RWPE2 (cell line): ENCODE measurements around the gene ANKRD12.
"Not testable (repeated sequence)": the region's sequence is repeated elsewhere in the genome, so short reads cannot be mapped to it uniquely, and the experiment has no call there.

Source experiments
- ATAC-seq: fragments of 200-7000 bp; cut with Tn5 transposase; 3 replicates; pipeline ENCODE4 v1.9.1; 2021; ENCODE audit warnings: low read depth
- DNase-seq: peaks from one replicate; pipeline ENCODE4 v3.0.0-alpha.2; 2020; ENCODE audit warnings: low spot score
- H3K27ac ChIP-seq: fragments of 450-650 bp; 2 replicates; pipeline ENCODE4 v1.5.1; 2017; ENCODE audit warnings: mild to moderate bottlenecking; ENCODE audit not compliant: poor library complexity, severe bottlenecking
- H3K27me3 ChIP-seq: fragments of 250-450 bp; sonication (Bioruptor Pico); 2 replicates; pipeline ENCODE4 v1.5.1; 2021; ENCODE audit warnings: mild to moderate bottlenecking, moderate library complexity; ENCODE audit not compliant: insufficient read depth, poor library complexity, severe bottlenecking
- H3K36me3 ChIP-seq: fragments of 250-450 bp; sonication (Bioruptor Pico); 2 replicates; pipeline ENCODE4 v1.5.1; 2020; ENCODE audit warnings: low read depth, mild to moderate bottlenecking, moderate library complexity
- H3K4me1 ChIP-seq: fragments of 250-450 bp; sonication (Bioruptor Pico); 2 replicates; pipeline ENCODE4 v1.5.1; 2021; ENCODE audit warnings: mild to moderate bottlenecking, moderate library complexity; ENCODE audit not compliant: insufficient read depth, poor library complexity, severe bottlenecking
- H3K4me3 ChIP-seq: fragments of 250-450 bp; sonication (Bioruptor Pico); 2 replicates; pipeline ENCODE4 v1.5.1; 2021; ENCODE audit warnings: mild to moderate bottlenecking, moderate library complexity; ENCODE audit not compliant: severe bottlenecking
- H3K9me3 ChIP-seq: fragments of 250-450 bp; sonication (Bioruptor Pico); 2 replicates; pipeline ENCODE4 v1.5.1; 2021; ENCODE audit warnings: mild to moderate bottlenecking, moderate library complexity; ENCODE audit not compliant: severe bottlenecking
- CTCF ChIP-seq: fragments of 450-650 bp; IDR thresholded peaks from one replicate; pipeline ENCODE4 v1.5.1; 2017; ENCODE audit warnings: mild to moderate bottlenecking, moderate library complexity; ENCODE audit not compliant: poor library complexity, severe bottlenecking

The ANKRD12 gene

DNA sequence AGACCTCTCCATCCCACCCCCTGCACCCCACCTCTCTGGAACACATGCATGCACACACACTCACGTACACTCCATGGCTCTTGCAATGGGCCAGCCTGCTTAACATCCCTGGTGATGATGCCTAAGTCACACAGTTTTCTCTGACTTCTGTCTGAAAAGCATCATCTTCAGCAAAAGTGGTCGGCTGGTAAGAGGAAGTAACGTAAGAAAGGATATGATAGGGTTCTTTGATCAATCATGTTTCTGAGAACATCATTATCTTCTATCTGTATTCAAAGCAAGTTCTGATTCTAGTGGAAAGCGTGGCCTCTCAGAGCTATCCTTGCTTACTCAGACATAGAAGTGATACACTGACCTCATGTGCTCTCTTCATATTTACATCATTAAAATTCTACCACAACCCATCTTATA, 45.5 kb upstream of the ANKRD12 start:
- no peaks in the 10 kb centered on the region for H3K36me3 ChIP-seq
- no peak for ATAC-seq
- DNase-seq: no peak

DNA sequence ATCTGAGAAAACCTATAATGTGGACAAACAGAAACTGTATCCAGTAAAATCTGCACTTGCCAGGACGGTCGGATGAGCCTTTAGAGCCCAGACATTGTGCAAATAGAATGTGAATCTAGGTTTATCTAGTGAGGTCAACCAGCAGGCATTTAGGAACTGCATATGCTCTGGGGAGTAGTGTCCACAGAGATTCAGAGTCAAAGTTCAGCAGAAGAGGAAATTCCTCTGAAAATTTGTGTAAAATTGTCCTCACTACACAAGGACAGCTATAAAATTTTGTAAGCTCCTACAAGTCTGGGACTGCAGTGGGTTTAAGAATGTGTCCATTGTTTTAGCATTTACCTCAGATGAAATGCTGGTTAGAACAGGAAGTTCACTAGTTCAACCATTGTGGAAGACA, 43.9 kb upstream of the ANKRD12 start:
- TF ChIP-seq CTCF: no peak
- Histone ChIP-seq H3K36me3 (no peaks in the 10 kb centered on the region), H3K9me3 (no peaks in the 10 kb centered on the region), H3K27ac (no peak overlapping the region), H3K4me3 (no peak overlapping the region), H3K27me3 (no peaks in the 10 kb centered on the region), H3K4me1 (peaks cover 17% of the 10 kb centered on the region)
- no peak for DNase-seq
- ATAC-seq: no peak

More for the DNA sequence above, 45.5 kb upstream of the ANKRD12 start:
- Histone ChIP-seq H3K9me3 (no peaks in the 10 kb centered on the region), H3K4me3 (no peak overlapping the region), H3K27me3 (no peaks in the 10 kb centered on the region), H3K27ac (no peak overlapping the region), H3K4me1 (peaks cover 17% of the 10 kb centered on the region)
- no peak for TF ChIP-seq CTCF

DNA sequence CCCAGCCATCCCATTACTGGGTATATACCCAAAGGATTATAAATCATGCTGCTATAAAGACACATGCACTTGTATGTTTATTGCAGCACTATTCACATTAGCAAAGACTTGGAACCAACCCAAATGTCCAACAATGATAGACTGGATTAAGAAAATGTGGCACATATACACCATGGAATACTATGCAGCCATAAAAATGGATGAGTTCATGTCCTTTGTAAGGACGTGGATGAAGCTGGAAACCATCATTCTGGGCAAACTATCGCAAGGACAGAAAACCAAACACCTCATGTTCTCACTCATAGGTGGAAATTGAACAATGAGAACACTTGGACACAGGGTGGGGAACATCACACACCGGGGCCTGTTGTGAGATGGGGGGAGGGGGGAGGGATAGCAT, 43.5 kb upstream of the ANKRD12 start:
- DNase-seq, H3K27ac ChIP-seq, H3K27me3 ChIP-seq, H3K36me3 ChIP-seq, H3K9me3 ChIP-seq, ATAC-seq, H3K4me3 ChIP-seq: not testable (repeated sequence)
- H3K4me1 ChIP-seq: peaks cover 17% of the 10 kb centered on the region

DNA sequence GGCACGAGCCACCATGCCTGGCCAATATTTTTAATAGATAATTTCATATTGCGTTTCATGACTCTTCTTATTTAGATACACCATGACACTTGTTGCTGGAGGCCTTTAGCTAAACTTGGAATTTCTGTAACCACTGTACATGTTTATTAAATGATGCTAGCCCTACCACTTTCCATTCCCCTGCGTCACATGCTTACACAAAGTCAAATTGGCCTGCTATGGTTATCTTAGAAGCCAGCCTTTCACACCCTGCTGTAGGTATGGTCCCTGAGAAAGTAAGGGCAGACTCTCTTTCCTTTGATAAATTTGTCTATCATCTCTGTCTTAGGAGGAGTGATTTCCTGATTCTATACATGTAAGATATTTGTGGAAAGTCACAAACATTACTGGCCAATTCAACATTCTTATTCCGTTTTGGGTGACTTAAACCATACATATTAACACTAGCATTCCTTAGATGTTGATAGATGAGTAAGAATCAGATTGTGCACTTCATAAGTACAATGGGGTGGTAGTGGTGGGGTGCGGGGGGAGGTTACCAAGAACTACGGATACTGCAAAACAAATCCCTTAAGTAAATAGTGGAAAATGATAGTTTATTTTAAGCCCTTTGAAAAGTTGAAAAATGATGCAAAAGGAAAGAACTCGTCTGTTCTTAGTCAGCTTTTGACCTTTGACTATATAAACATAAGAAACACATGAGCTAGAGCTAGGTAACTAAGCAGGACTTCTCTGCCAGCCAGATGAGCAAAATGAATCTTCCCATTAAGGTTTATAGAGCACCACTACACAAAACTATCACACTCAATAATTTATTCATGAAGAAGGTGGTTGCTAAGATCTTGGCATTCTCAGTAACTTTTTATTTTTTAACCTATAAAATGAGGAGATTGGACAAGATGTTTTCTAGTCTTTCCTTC, 42.0 kb upstream of the ANKRD12 start:
- H3K27me3 ChIP-seq: no peaks in the 10 kb centered on the region
- H3K27ac ChIP-seq: no peak overlapping the region
- H3K4me1 ChIP-seq: peaks cover 17% of the 10 kb centered on the region
- DNase-seq (no peak), ATAC-seq (peak; percentile 88)
- no peaks in the 10 kb centered on the region for H3K9me3 ChIP-seq
- no peaks in the 10 kb centered on the region for H3K36me3 ChIP-seq
- H3K4me3 ChIP-seq: no peak overlapping the region
- no peak for TF ChIP-seq CTCF

- no peaks in the 10 kb centered on the region for H3K36me3 ChIP-seq
- DNase-seq (no peak), ATAC-seq (no peak)
- peaks cover 17% of the 10 kb centered on the region for H3K4me1 ChIP-seq
- no peak for TF ChIP-seq CTCF
- no peaks in the 10 kb centered on the region for H3K27me3 ChIP-seq
- no peak overlapping the region for H3K27ac ChIP-seq
- no peak overlapping the region for H3K4me3 ChIP-seq
- no peaks in the 10 kb centered on the region for H3K9me3 ChIP-seq
Measured at GRCh38 chr18:9095297-9096006, 41.1 kb upstream of the ANKRD12 start.
